H9 (cell line): ENCODE results near the gene MYRIP. TPM values are rescaled to one million over a fixed set of nuclear protein-coding genes. Genes with fewer than 3 reads are reported as not detected.

Source experiments
- DNase-seq: peaks from one replicate; pipeline ENCODE4 v3.0.0-alpha.2; 2017
- H2AFZ ChIP-seq: one replicate; pipeline ENCODE4 v1.6.1; 2013; ENCODE audit warnings: mild to moderate bottlenecking, low read length, control low read depth, moderate library complexity
- H2AK5ac ChIP-seq: 2 replicates; pipeline ENCODE4 v1.6.1; 2013; ENCODE audit warnings: low read length, control low read depth, mixed read lengths; ENCODE audit not compliant: insufficient read length
- H2BK120ac ChIP-seq: one replicate; pipeline ENCODE4 v1.6.1; 2013; ENCODE audit warnings: low read depth, mild to moderate bottlenecking, low read length, control low read depth, inconsistent platforms; ENCODE audit not compliant: poor library complexity, severe bottlenecking
- H2BK12ac ChIP-seq: 2 replicates; pipeline ENCODE4 v1.6.1; 2013; ENCODE audit warnings: low read length, control low read depth, mixed read lengths, low read depth; ENCODE audit not compliant: insufficient read length
- H2BK15ac ChIP-seq: 2 replicates; pipeline ENCODE4 v1.6.1; 2013; ENCODE audit warnings: low read depth, low read length, control low read depth
- H2BK20ac ChIP-seq: one replicate; pipeline ENCODE4 v1.6.1; 2013; ENCODE audit warnings: low read depth, mild to moderate bottlenecking, low read length, control low read depth, inconsistent platforms; ENCODE audit not compliant: poor library complexity, severe bottlenecking
- H2BK5ac ChIP-seq: 2 replicates; pipeline ENCODE4 v1.6.1; 2013; ENCODE audit warnings: low read length, control low read depth, mixed read lengths; ENCODE audit not compliant: insufficient read length
- H3K14ac ChIP-seq: 2 replicates; pipeline ENCODE4 v1.6.1; 2013; ENCODE audit warnings: low read length, control low read depth; ENCODE audit not compliant: insufficient read depth
- H3K18ac ChIP-seq: 2 replicates; pipeline ENCODE4 v1.6.1; 2013; ENCODE audit warnings: low read depth, mild to moderate bottlenecking, mixed read lengths, low read length, control low read depth; ENCODE audit not compliant: insufficient read length
- H3K23ac ChIP-seq: 2 replicates; pipeline ENCODE4 v1.6.1; 2013; ENCODE audit warnings: low read length, control low read depth, mixed read lengths, low read depth; ENCODE audit not compliant: insufficient read length
- H3K23me2 ChIP-seq: 2 replicates; pipeline ENCODE4 v1.6.1; 2013; ENCODE audit warnings: low read depth, mild to moderate bottlenecking, mixed read lengths, low read length, control low read depth; ENCODE audit not compliant: insufficient read length, poor library complexity, severe bottlenecking
- H3K27ac ChIP-seq: 2 replicates; pipeline ENCODE4 v1.5.1; 2013; ENCODE audit warnings: low read length, control low read depth, mixed read lengths, low read depth; ENCODE audit not compliant: insufficient read length
- H3K27me3 ChIP-seq: 2 replicates; pipeline ENCODE4 v1.6.1; 2013; ENCODE audit warnings: low read length, control low read depth, inconsistent platforms; ENCODE audit not compliant: insufficient read depth
- H3K4ac ChIP-seq: 2 replicates; pipeline ENCODE4 v1.6.1; 2013; ENCODE audit warnings: low read depth, mild to moderate bottlenecking, control low read depth, inconsistent platforms, low read length, moderate library complexity
- H3K4me1 ChIP-seq: 2 replicates; pipeline ENCODE4 v1.6.1; 2013; ENCODE audit warnings: low read length, control low read depth, inconsistent platforms; ENCODE audit not compliant: insufficient read depth
- H3K4me2 ChIP-seq: 2 replicates; pipeline ENCODE4 v1.6.1; 2013; ENCODE audit warnings: low read length, control low read depth, mixed read lengths; ENCODE audit not compliant: insufficient read length, insufficient read depth
- H3K56ac ChIP-seq: 2 replicates; pipeline ENCODE4 v1.6.1; 2013; ENCODE audit warnings: low read depth, mild to moderate bottlenecking, mixed read lengths, low read length, control low read depth; ENCODE audit not compliant: insufficient read length
- H3K79me1 ChIP-seq: 2 replicates; pipeline ENCODE4 v1.6.1; 2013; ENCODE audit warnings: low read depth, mild to moderate bottlenecking, moderate library complexity, low read length, control low read depth, inconsistent platforms; ENCODE audit not compliant: insufficient read depth, poor library complexity, severe bottlenecking
- H3K79me2 ChIP-seq: 2 replicates; pipeline ENCODE4 v1.6.1; 2013; ENCODE audit warnings: low read length, control low read depth, inconsistent platforms; ENCODE audit not compliant: insufficient read depth
- H3K9ac ChIP-seq: 2 replicates; pipeline ENCODE4 v1.6.1; 2013; ENCODE audit warnings: low read length, control low read depth, mixed read lengths; ENCODE audit not compliant: insufficient read length; ENCODE audit errors: extremely low read depth
- H3K9me3 ChIP-seq: one replicate; pipeline ENCODE4 v1.6.1; 2013; ENCODE audit warnings: low read depth, low read length, inconsistent platforms; ENCODE audit not compliant: control insufficient read depth
- H3T11ph ChIP-seq: one replicate; pipeline ENCODE4 v1.6.1; 2013; ENCODE audit warnings: mild to moderate bottlenecking, low read length, control low read depth, inconsistent platforms
- H4K20me1 ChIP-seq: one replicate; pipeline ENCODE4 v1.6.1; 2013; ENCODE audit not compliant: control insufficient read depth, insufficient read length, insufficient read depth
- H4K5ac ChIP-seq: 2 replicates; pipeline ENCODE4 v1.6.1; 2013; ENCODE audit warnings: low read depth, mild to moderate bottlenecking, mixed read lengths, low read length, control low read depth; ENCODE audit not compliant: insufficient read length
- H4K8ac ChIP-seq: replicated peaks from 2 replicates; pipeline ENCODE4 v1.6.1; 2013; ENCODE audit warnings: low read length, control low read depth, mixed read lengths, low read depth; ENCODE audit not compliant: insufficient read length
- H4K91ac ChIP-seq: 2 replicates; pipeline ENCODE4 v1.6.1; 2013; ENCODE audit warnings: low read depth, mild to moderate bottlenecking, moderate library complexity, mixed read lengths, low read length, control low read depth; ENCODE audit not compliant: insufficient read length
- H3K27ac Mint-ChIP-seq, 3 experiments: 2 replicates in 2 of 3; 3 replicates in 1 of 3; pipeline ENCODE4 v1.8.0; 2020 to 2021; ENCODE audit warnings: mixed read lengths in 3 of 3, mild to moderate bottlenecking in 1 of 3, moderate library complexity in 1 of 3
- H3K27me3 Mint-ChIP-seq: 2 replicates; pipeline ENCODE4 v1.8.0; 2021; ENCODE audit warnings: low read depth, mild to moderate bottlenecking, moderate library complexity, mixed read lengths
- H3K36me3 Mint-ChIP-seq, 3 experiments: 2 replicates in 2 of 3; 3 replicates in 1 of 3; pipeline ENCODE4 v1.8.0; 2020 to 2021; ENCODE audit warnings: low read depth in 3 of 3, mixed read lengths in 3 of 3; ENCODE audit not compliant: insufficient read depth in 1 of 3
- H3K4me1 Mint-ChIP-seq, 2 experiments: 2 replicates each; pipeline ENCODE4 v1.8.0; 2020; ENCODE audit warnings: mixed read lengths in 2 of 2
- H3K4me3 Mint-ChIP-seq, 2 experiments: 2 replicates in 1 of 2; 3 replicates in 1 of 2; pipeline ENCODE4 v1.8.0; 2020 to 2021; ENCODE audit warnings: mild to moderate bottlenecking in 2 of 2, mixed read lengths in 2 of 2, moderate library complexity in 1 of 2
- H3K9me3 Mint-ChIP-seq, 2 experiments: 2 replicates in 1 of 2; 3 replicates in 1 of 2; pipeline ENCODE4 v1.8.0; 2020; ENCODE audit warnings: mild to moderate bottlenecking in 2 of 2, mixed read lengths in 2 of 2, moderate library complexity in 1 of 2
- WGBS: extraction: QIAGEN DNeasy Blood & Tissue Kit; methylation state at CpG from one replicate; pipeline ENCODE4 v1.1.7; 2013; ENCODE audit warnings: missing lambda C conversion rate, low lambda C conversion rate, mixed read lengths; ENCODE audit not compliant: insufficient read length; ENCODE audit errors: extremely low coverage; 5-methylcytosine and 5-hydroxymethylcytosine counted together
- total RNA-seq: library from RNA; stranded (reverse); gene quantifications from 2 replicates; pipeline ENCODE4 v1.2.1, GENCODE V29; 2021
- TF ChIP-seq, protein P1 (sequence below): fragments of 200-600 bp; sonication (generic); conservative IDR thresholded peaks from 3 replicates; pipeline ENCODE4 v1.8.0; 2021; ENCODE audit warnings: antibody characterized with exemption, mild to moderate bottlenecking

Gene MYRIP
- total RNA-seq, 1 experiment from 2014 or later, result 1.8 TPM

DNA sequence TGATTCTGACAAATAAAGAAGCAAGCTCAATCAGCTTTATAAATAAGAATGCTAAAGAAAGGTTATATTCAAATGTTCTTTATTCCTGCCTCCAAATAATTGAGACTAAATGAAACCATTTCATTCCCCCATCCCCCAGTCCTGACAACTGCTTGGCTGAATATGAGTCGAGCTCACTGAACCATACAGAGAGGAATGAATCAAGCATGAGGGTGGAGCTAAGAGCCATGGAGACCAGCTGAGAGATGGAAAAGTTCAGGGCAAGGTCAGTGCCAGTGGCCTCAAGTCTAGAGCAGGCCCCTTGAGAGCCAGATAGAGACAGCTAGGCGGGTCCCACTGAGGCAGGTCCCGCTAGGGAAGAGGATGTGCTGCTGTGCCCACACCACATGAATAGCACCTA is 311.4 kb downstream of the MYRIP start:
- no peaks in the 10 kb centered on the region for H3K4me1 Mint-ChIP-seq
- Histone ChIP-seq H4K8ac (no peak overlapping the region), H3K9ac (no peak overlapping the region), H2AK5ac (no peak overlapping the region), H2BK12ac (no peak overlapping the region), H3K23ac (no peak overlapping the region), H4K20me1 (no peaks in the 10 kb centered on the region), H3K23me2 (no peaks in the 10 kb centered on the region), H3K79me2 (no peaks in the 10 kb centered on the region), H3K4me1 (no peaks in the 10 kb centered on the region), H2BK120ac (no peak overlapping the region), H4K5ac (no peak overlapping the region), H2AFZ (no peak overlapping the region), H2BK20ac (no peak overlapping the region), H3K27me3 (no peaks in the 10 kb centered on the region), H3K79me1 (no peaks in the 10 kb centered on the region), H3K56ac (no peak overlapping the region), H3K18ac (no peak overlapping the region), H3K14ac (no peak overlapping the region), H3K4me2 (no peak overlapping the region), H3K27ac (no peak overlapping the region), H3K4ac (no peak overlapping the region), H3K9me3 (no peaks in the 10 kb centered on the region), H3T11ph (no peak overlapping the region), H2BK5ac (no peak overlapping the region), H2BK15ac (no peak overlapping the region), H4K91ac (no peak overlapping the region)
- H3K9me3 Mint-ChIP-seq, result no peaks in the 10 kb centered on the region
- no peak overlapping the region for H3K4me3 Mint-ChIP-seq
- H3K36me3 Mint-ChIP-seq, result no peaks in the 10 kb centered on the region
- no peak overlapping the region for H3K27ac Mint-ChIP-seq
- TF ChIP-seq, protein P1, sequence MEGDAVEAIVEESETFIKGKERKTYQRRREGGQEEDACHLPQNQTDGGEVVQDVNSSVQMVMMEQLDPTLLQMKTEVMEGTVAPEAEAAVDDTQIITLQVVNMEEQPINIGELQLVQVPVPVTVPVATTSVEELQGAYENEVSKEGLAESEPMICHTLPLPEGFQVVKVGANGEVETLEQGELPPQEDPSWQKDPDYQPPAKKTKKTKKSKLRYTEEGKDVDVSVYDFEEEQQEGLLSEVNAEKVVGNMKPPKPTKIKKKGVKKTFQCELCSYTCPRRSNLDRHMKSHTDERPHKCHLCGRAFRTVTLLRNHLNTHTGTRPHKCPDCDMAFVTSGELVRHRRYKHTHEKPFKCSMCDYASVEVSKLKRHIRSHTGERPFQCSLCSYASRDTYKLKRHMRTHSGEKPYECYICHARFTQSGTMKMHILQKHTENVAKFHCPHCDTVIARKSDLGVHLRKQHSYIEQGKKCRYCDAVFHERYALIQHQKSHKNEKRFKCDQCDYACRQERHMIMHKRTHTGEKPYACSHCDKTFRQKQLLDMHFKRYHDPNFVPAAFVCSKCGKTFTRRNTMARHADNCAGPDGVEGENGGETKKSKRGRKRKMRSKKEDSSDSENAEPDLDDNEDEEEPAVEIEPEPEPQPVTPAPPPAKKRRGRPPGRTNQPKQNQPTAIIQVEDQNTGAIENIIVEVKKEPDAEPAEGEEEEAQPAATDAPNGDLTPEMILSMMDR, result no peak
- no peaks in the 10 kb centered on the region; the same call in 1 of the 2 replicates for H3K27me3 Mint-ChIP-seq
- WGBS, result no CpG with 5 or more reads among the region's 3 CpGs
- DNase-seq, result no peak
